CD4-positive, alpha-beta T cell treated with Interleukin-1 beta for 1 hour (primary cell): Measurements from ENCODE around the gene FAM240A.
"Not testable (repeated sequence)": the region's sequence is repeated elsewhere in the genome, so short reads cannot be mapped to it uniquely, and the experiment has no call there.

Experiments used
- DNase-seq, 2 donors: peaks; one replicate each; pipeline ENCODE4 v3.0.0-alpha.2; 2020 to 2022

The FAM240A gene

DNA sequence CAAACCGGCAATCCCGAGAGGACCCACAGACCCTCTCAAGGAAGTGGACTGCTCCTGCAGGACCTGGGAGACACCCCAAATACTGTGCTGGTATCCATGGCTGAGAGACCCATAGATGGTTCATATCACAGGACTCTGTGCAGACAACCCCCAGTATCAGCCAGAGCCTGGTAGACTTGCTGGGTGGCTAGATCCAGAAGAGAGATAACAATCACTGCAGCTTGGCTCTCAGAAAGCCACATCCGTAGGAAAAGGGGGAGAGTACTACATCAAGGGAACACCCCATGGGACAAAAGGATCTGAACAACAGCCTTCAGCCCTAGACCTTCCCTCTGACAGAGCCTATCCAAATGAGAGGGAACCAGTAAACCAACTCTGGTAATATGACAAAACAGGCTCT lies 25.1 kb upstream of the FAM240A start:
- DNase-seq: not testable (repeated sequence)

- DNase-seq: no peak
Observed at GRCh38 chr3:46593274-46593862, 19.0 kb upstream of the FAM240A start.

DNA sequence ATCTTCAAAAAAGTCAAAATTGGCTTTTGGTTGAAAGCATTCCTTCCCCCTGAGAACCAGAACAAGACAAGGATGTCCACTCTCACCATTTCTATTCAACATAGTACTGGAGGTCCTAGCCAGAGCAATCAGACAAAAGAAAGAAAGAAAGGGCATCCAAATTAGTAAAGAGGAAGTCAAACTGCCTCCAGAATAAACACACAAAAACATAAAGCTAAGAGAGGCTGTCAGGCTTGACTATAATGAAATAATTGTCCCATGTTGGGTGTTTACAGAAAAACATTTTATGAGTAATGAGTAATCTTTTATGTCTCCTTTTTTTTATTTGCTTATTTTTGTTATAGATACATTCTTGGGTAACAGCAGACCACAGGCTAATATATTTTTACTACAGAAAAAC lies 18.3 kb upstream of the FAM240A start:
- no peak for DNase-seq

DNA sequence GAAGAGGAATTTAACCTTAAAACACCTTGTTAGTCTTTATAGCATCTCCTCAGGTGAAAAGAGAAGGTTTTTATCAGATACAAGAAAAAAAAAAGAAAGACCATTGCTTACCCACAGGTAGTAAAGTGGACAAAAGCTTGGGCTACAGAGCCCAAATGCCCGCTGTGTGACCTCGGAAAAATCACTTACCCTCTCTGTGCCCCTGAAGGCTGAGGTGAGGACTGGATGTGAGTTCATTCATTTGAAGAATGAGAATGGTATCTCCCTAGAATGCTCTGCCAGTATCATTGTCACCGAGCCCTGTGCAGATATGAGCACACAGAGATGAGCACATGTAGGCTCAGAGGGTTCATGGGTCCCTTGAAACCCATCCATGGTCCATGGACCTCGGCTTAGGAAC lies 17.6 kb upstream of the FAM240A start:
- no peak for DNase-seq

GRCh38 chr3:46595819-46596314 lies 16.5 kb upstream of the FAM240A start:
- no peak for DNase-seq

DNA sequence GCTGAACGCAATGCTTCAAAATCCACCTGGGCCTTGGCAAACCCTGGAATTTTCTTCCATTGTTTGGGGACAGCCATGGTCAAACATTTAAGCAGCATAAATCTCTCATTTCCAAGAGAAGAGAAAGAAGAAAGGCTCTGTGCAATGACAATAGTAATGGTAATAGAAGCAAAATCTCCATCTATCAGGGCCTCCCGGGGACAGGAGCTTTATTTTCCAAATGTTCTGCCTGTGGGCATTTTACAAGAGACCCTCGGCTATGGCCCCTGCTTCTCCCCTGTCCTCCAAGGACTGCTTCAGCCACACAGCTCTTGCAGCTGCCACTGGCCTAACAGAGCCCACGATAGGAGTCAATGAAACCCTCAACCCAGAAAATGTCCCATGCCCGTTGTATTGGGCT lies 12.7 kb upstream of the FAM240A start:
- no peak for DNase-seq

DNA sequence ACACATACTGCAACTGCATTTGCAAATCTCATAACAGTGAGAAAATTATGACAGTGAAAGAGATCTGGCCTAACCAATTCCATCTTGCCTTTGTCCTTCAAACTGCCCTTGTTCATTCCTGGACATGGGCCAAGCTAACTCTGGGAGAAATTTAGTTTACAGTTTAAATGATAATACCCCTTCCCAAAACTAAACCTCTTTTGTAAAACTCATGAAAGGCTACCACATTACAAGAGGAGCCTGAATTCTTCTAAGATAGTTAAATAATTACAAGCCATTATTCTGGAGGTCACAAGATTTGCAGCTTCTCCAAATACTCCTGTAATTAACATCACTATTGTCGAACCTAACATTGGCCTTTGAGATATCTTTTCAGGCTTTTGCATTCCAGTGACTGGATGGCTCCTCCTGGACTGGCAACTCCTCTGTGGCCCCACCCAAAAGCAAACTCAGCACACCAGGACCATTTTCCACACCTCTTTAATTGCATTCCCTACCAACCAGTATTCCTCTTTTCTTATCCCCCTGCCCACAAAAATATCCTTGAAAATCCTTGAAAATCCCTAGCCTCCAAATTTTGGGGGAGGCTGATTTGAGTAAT lies 8.8 kb upstream of the FAM240A start:
- no peak for DNase-seq

- DNase-seq: no peak
Observed at GRCh38 chr3:46604127-46604526, 8.2 kb upstream of the FAM240A start.

GRCh38 chr3:46607603-46608028 lies 4.7 kb upstream of the FAM240A start:
- no peak for DNase-seq

DNA sequence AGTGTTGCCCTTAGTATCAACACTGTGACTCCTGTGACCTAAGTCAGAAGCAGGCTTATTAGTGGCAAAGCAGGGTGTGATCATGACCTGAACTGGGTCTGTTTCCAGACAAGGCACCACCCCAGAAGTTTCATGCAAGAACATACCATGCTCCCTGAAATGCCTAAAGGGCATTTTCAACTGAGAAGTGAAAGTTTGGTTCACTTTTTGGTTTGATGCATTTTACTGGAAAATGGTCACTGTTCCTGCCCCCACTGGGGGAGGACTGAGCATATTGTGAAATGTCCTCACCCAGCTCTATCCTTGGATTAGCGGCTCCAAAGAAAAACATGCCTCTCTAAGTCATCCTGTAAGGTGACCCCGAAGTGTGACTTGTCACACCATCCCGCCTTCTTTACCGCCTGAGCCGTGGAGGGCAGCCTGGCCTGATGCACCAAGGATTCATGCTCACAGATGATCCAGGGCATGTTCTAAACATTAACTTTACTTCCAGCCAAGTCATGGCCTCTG lies 3.1 kb upstream of the FAM240A start:
- no peak for DNase-seq

GRCh38 chr3:46609944-46610722 lies 2.2 kb upstream of the FAM240A start:
- no peak for DNase-seq

GRCh38 chr3:46613313-46614005 lies 1.1 kb downstream of the FAM240A start:
- no peak for DNase-seq

DNA sequence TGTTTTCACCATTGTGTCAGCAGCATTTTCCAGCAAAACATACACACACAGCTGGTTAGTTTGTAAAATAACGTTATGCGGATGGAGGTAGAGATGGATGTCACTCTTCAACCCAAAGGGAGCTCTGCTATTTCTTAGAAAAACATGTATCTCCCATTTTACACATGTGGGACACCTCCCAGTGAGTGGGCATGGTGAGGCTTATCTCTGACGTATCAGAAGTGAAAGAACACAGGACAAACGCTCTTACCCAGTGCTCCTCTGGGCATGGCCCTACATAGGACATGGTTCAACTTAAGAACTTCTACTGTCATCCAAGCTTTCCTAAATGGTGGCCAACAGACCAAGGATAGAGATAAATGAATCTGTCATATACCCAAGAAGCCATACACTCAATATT lies 2.1 kb downstream of the FAM240A start:
- no peak for DNase-seq

- no peak for DNase-seq
Observed at GRCh38 chr3:46615050-46615775, 2.9 kb downstream of the FAM240A start.

- DNase-seq: no peak
Observed at GRCh38 chr3:46615976-46616375, 3.7 kb downstream of the FAM240A start.

DNA sequence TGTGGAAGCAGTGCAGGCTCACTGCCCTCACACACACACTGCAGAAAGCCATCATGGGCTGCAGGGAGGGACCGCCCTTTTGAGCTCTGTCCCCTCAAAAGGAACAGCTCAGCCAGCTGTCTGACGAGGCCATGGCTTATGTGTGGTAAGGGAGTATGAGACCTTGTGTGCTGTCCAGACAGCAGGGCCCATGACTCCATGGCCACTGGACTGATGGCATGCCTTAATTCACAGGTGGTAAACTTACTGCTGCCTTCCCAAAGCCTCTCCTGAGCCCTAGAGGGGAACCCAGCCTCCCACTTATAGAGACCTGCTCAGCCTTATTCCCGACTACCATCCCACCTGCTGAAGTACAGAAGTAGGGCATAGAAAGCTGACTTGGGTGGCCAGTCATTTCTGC lies 5.6 kb downstream of the FAM240A start:
- no peak for DNase-seq

- no peak for DNase-seq
Observed at GRCh38 chr3:46619845-46620778, 7.8 kb downstream of the FAM240A start.

DNA sequence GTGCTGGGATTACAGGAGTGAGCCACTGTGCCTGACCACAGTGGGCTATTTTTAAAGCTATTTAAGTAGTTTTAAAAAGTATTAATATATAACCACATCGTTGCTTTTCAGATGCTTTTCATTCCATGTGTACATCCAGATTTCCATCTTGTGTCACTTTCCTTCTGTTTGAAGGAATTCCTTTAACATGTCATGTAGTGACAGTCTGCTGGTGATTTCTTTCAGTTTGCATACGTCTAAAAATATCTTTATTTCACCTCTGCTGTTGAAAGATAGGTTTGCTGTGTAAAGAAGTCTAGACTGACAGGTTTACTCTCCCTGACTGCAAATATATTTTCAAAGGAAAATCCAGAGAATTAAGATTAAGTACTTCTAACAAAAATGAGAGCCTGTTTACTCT lies 12.2 kb downstream of the FAM240A start:
- DNase-seq: no peak

DNA sequence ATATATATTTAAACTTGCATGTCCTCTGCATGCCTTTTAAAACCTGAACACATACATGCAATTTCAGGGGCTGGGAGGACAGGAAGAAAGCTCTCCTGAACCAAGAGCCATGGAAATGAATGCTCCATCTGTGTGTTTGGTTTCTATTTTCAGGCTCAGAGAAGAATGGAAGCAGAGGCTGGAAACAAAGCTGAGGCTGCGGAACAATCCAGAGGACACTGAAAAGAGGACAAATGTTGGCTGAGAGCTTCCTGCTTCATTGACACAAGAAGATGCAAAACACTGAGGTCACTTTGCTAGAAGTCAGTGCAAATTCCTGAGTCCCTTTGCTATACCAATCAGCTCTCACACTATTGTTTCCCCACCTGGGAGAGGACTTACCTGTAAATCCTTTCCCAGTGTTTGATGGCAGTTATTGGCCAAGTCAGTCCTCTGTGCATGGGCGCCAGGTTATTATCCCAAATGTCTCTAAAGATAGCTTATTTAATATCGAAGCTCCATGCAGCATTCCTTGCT lies 12.7 kb downstream of the FAM240A start:
- no peak for DNase-seq

DNA sequence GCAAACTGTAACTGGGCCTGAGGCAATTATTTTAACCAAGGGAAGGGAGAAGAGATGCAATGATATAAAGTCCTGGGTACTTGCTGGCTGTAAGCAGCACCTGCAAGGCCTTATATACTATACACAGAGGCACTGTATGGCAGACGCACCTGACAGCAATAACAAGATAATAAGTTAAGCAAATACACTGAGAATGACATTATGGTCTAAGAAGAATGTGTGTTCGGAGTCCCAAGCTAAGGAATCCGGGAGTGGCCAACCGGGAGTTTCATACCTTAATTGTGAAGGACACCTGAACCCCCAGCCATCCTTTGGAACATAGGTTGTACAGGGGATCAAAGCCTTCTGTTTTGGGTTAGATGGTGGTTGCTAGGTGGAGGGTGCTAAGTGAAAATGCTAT lies 13.7 kb downstream of the FAM240A start:
- DNase-seq: no peak

DNA sequence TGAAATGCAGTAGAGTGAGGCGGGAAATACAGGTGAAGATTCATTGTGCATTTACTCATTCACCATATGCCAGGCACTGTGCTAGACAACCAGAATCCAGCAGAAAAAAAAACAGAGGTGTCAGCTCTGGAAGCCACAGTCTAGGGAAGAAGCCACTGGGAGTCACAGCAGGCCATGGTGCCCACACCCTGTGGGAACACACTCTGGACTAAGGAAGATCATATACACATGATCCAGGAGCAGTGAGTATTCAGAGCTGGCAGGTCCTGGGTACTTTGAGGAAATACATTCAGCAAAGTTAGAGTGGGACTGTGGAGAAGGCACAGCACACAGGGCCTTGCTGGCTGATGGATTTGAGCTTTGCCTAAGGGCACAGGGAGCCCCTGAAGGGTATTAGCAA lies 14.8 kb downstream of the FAM240A start:
- DNase-seq: no peak
